Gastroesophageal sphincter (tissue), 3 donors: ENCODE results near the gene DCP1B.

ENCODE experiments used
- EP300 ChIP-seq: sonication (generic); formaldehyde crosslinking; IDR thresholded peaks from one replicate; pipeline ENCODE4 v1.6.1; 2017; ENCODE audit warnings: antibody characterized with exemption, mild to moderate bottlenecking
- POLR2A ChIP-seq, 2 donors: fragments of 450-650 bp; IDR thresholded peaks; one replicate each; pipeline ENCODE4 v1.6.1; 2017; ENCODE audit warnings: antibody characterized with exemption in 2 of 2, mild to moderate bottlenecking in 2 of 2, moderate library complexity in 1 of 2
- POLR2AphosphoS5 ChIP-seq: sonication (generic); formaldehyde crosslinking; IDR thresholded peaks from one replicate; pipeline ENCODE4 v1.6.1; 2017; ENCODE audit warnings: antibody characterized with exemption
- TF ChIP-seq, protein P1 (sequence below), 4 experiments: fragments of 200-600 bp in 2 of 4; fragments of 450-650 bp in 2 of 4; sonication (generic) in 1 of 4; IDR thresholded peaks; one replicate each; pipeline ENCODE4 v1.5.1; 2017 to 2019; ENCODE audit warnings: antibody characterized with exemption in 4 of 4, mild to moderate bottlenecking in 2 of 4, moderate library complexity in 2 of 4

DNA sequence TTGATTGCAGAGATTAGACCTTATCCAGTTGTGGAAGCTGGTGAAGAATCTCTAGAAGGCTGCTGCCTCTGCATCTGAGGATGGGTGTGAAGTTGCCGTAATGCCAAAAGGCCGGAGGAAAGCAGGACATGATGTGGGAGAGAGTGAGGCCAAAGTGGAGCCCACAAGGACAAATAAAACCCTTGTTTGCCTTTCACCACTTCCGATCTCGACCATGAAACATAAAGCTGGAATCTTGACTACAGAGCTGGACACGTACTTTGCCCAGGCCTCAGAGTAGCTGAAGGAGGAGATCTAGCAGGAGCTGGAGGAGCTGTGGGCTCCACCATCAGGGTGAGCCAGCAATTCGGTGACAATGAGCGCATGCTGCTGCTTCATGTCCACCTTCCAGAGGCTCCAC, 43.5 kb upstream of the DCP1B start:
- no peak for TF ChIP-seq POLR2A (IDR thresholded peaks at IDR 0.05)
- TF ChIP-seq, protein P1, sequence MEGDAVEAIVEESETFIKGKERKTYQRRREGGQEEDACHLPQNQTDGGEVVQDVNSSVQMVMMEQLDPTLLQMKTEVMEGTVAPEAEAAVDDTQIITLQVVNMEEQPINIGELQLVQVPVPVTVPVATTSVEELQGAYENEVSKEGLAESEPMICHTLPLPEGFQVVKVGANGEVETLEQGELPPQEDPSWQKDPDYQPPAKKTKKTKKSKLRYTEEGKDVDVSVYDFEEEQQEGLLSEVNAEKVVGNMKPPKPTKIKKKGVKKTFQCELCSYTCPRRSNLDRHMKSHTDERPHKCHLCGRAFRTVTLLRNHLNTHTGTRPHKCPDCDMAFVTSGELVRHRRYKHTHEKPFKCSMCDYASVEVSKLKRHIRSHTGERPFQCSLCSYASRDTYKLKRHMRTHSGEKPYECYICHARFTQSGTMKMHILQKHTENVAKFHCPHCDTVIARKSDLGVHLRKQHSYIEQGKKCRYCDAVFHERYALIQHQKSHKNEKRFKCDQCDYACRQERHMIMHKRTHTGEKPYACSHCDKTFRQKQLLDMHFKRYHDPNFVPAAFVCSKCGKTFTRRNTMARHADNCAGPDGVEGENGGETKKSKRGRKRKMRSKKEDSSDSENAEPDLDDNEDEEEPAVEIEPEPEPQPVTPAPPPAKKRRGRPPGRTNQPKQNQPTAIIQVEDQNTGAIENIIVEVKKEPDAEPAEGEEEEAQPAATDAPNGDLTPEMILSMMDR (IDR thresholded peaks at IDR 0.05) = no peak
- TF ChIP-seq EP300 = no peak
- TF ChIP-seq POLR2AphosphoS5 = no peak
